ENCODE measurements around the gene CD209. TPM values are rescaled to one million over a fixed set of nuclear protein-coding genes. Genes with fewer than 3 reads are reported as not detected.
A peak's percentile ranks its signal among the peaks of the same experiment; 100 is the strongest.

The CD209 gene
- total and polyA plus RNA-seq, 9 of the 15 experiments (the other 6 are each of a cell fraction or from before 2014, with no cell fraction given): 0.01 TPM; not detected in 8

GRCh38 chr19:7795555-7796161 is 48.3 kb upstream of the CD209 start (continued):
- TF ChIP-seq DLX4 (CRISPR knock-in tag; IDR thresholded peaks at IDR 0.05) (no peak), VEZF1 (CRISPR knock-in tag; IDR thresholded peaks at IDR 0.05) (no peak), SMARCC2 (IDR thresholded peaks at IDR 0.05; ENCODE audit: low read depth) (no peak), PHB2 (IDR thresholded peaks at IDR 0.05; ENCODE audit: low read depth) (no peak), SMC3 (conservative IDR thresholded peaks at IDR 0.05; ENCODE audit: insufficient read depth, low read depth, low read length) (no peak), PYGO2 (tag; IDR thresholded peaks at IDR 0.05) (no peak), ZBTB33 (CRISPR knock-in tag; IDR thresholded peaks at IDR 0.05) (no peak), TCF15 (CRISPR knock-in tag; IDR thresholded peaks at IDR 0.05) (no peak), HES1 (IDR thresholded peaks at IDR 0.05; ENCODE audit: low read depth) (no peak), TRIM28 (IDR thresholded peaks at IDR 0.05) (no peak), THAP12 (CRISPR knock-in tag; IDR thresholded peaks at IDR 0.05) (no peak), HDAC1 (IDR thresholded peaks at IDR 0.05) (peak in 1 of 2 experiments; percentile 34; a peak in 1 of 4 replicates), MCM5 (IDR thresholded peaks at IDR 0.05; ENCODE audit: low read depth) (no peak)

All from K562 (cell line).